Pulmonary artery endothelial cell (primary cell): ENCODE results near the gene FIGNL2. TPM values are rescaled to one million over a fixed set of nuclear protein-coding genes. Genes with fewer than 3 reads are reported as not detected.

Experiments used
- DNase-seq: peaks from one replicate; pipeline ENCODE4 v3.0.0-alpha.2; 2011; ENCODE audit warnings: low read depth, low spot score
- total RNA-seq: library from RNA; depleted of rRNA; stranded (reverse); fragments of >200 nt; gene quantifications from 2 replicates; pipeline ENCODE4 v1.2.3, GENCODE V29; 2014

Gene FIGNL2
- total RNA-seq, 1 donor from 2014 or later = 0.53 TPM

DNA sequence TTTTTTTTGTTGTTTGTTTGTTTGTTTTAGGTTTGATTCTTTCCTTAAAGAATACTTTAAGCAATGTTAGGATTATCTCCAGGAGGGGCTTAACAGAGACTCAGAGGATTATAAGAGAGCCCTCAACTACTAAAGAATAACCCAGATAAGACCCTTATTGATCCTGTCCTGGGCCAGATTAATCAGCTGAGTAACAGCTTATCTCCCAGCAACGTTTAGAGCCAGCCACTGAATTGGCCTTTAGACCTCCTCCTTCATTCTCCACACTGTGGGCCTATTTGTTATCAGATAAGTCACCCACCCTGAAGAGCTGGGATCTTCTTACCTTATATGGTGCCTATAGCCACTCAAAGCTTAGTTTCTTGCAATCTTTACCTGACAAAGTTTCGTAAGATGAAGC, 71.1 kb downstream of the FIGNL2 start:
- no peak for DNase-seq

- DNase-seq = no peak
These were observed 73.6 kb downstream of the FIGNL2 start for GRCh38 chr12:51774933-51775332.

GRCh38 chr12:51773145-51773869, 75.2 kb downstream of the FIGNL2 start:
- DNase-seq = no peak

GRCh38 chr12:51771008-51771407, 77.5 kb downstream of the FIGNL2 start:
- DNase-seq = no peak

Other genes with a start within 250 kb of the FIGNL2 start
- gene ANKRD33, start 39.4 kb upstream of the FIGNL2 start, total RNA-seq = 0.07 and 0.20 TPM in 2 replicates
- 439 and 664 TPM in 2 replicates for gene ACVRL1, start 58.8 kb upstream of the FIGNL2 start, total RNA-seq
- 20.5 and 23.6 TPM in 2 replicates for gene ACVR1B, start 103.0 kb upstream of the FIGNL2 start, total RNA-seq
- gene TAMALIN, start 158.2 kb upstream of the FIGNL2 start, total RNA-seq = 42.7 and 42.8 TPM in 2 replicates
- 1.1 and 1.5 TPM in 2 replicates for gene NR4A1, start 202.7 kb upstream of the FIGNL2 start, total RNA-seq
- gene ATG101, start 221.3 kb upstream of the FIGNL2 start, total RNA-seq = 70.2 and 92.9 TPM in 2 replicates
- gene SMIM41, start 231.0 kb upstream of the FIGNL2 start, total RNA-seq = 0.07 and 0.21 TPM in 2 replicates